Measurements from ENCODE around the gene MYRIP. TPM values are rescaled to one million over a fixed set of nuclear protein-coding genes. Genes with fewer than 3 reads are reported as not detected.

Gene MYRIP
- polyA plus RNA-seq, 1 of the 3 experiments (the other 2 are of a cell fraction), result 1.2 TPM

DNA sequence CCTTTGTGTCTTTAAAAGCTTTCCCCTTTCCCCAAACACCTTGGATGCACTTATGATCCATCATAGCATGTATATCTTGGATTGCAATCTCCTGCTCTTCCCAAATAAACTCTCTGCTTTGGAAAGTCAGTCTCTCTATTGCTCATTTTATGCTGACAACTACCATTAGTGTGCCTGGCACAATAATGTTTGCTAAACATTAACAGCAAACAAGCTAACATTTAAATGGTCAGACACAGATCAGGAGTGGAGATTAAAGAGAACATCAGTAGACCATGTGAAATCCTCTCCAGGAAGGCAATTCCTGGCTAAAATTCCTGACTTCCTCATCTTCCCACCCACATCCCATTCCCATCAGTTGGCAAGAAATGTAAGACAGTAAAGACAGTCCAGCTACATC lies 455.8 kb downstream of the MYRIP start:
- no peaks in the 10 kb centered on the region for H3K9me2 ChIP-seq
- TF ChIP-seq FOSL2 (IDR thresholded peaks at IDR 0.05; ENCODE audit: borderline replicate concordance, low read depth), result no peak
- 0 out of 2 replicates have a peak, but pooled peaks have one; percentile 6 for TF ChIP-seq GATA2 (CRISPR knock-in tag; IDR thresholded peaks at IDR 0.05)
- no peak for TF ChIP-seq SIN3A (IDR thresholded peaks at IDR 0.05; ENCODE audit: borderline replicate concordance, low read depth, low read length)
- TF ChIP-seq, protein P1, sequence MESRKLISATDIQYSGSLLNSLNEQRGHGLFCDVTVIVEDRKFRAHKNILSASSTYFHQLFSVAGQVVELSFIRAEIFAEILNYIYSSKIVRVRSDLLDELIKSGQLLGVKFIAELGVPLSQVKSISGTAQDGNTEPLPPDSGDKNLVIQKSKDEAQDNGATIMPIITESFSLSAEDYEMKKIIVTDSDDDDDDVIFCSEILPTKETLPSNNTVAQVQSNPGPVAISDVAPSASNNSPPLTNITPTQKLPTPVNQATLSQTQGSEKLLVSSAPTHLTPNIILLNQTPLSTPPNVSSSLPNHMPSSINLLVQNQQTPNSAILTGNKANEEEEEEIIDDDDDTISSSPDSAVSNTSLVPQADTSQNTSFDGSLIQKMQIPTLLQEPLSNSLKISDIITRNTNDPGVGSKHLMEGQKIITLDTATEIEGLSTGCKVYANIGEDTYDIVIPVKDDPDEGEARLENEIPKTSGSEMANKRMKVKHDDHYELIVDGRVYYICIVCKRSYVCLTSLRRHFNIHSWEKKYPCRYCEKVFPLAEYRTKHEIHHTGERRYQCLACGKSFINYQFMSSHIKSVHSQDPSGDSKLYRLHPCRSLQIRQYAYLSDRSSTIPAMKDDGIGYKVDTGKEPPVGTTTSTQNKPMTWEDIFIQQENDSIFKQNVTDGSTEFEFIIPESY (IDR thresholded peaks at IDR 0.05; ENCODE audit: borderline replicate concordance, low read depth), result no peak
- TF ChIP-seq RXRA (IDR thresholded peaks at IDR 0.05; ENCODE audit: borderline replicate concordance, low read depth), result no peak
- no peak overlapping the region for H3K9ac ChIP-seq
- H3K36me3 ChIP-seq (replicated peaks in 1 of 2; ENCODE audit: control insufficient read depth in 1 of 2, insufficient read depth in 2 of 2, low read length in 1 of 2), result no peaks in the 10 kb centered on the region
- H3F3A ChIP-seq (replicated peaks; ENCODE audit: insufficient read depth), result no peaks in the 10 kb centered on the region
- no peak overlapping the region for H3K4me2 ChIP-seq
- H2AFZ ChIP-seq (ENCODE audit: low read depth), result no peak overlapping the region
- H3K79me2 ChIP-seq (ENCODE audit: insufficient read depth), result no peaks in the 10 kb centered on the region
- POLR2A ChIA-PET, result no interaction called here
- no peaks in the 10 kb centered on the region for H3K9me3 ChIP-seq
- H3K4me3 ChIP-seq (ENCODE audit: low read depth in 2 of 2, low read length in 1 of 2), result no peak overlapping the region
- DNase-seq, result no peak
- H3K27ac ChIP-seq (ENCODE audit: low read depth in 2 of 2, low read length in 1 of 2), result no peak overlapping the region
- peaks cover 0 to 17% of the 10 kb centered on the region in 2 experiments; a peak in 2 of 4 replicates for H3K4me1 ChIP-seq (ENCODE audit: control insufficient read depth in 1 of 2, insufficient read depth in 2 of 2, low read depth in 1 of 2, low read length in 1 of 2)
- H4K20me1 ChIP-seq (ENCODE audit: insufficient read depth), result no peaks in the 10 kb centered on the region
- CTCF ChIA-PET, result interaction anchor here (1.1 to 1.3 kb wide), 3 partner anchors 17 to 52 kb away, joined by 3 to 4 read pairs (median 4); no protein-coding TSS in a partner anchor
- H3K27me3 ChIP-seq (ENCODE audit: insufficient read depth), result no peaks in the 10 kb centered on the region

DNA sequence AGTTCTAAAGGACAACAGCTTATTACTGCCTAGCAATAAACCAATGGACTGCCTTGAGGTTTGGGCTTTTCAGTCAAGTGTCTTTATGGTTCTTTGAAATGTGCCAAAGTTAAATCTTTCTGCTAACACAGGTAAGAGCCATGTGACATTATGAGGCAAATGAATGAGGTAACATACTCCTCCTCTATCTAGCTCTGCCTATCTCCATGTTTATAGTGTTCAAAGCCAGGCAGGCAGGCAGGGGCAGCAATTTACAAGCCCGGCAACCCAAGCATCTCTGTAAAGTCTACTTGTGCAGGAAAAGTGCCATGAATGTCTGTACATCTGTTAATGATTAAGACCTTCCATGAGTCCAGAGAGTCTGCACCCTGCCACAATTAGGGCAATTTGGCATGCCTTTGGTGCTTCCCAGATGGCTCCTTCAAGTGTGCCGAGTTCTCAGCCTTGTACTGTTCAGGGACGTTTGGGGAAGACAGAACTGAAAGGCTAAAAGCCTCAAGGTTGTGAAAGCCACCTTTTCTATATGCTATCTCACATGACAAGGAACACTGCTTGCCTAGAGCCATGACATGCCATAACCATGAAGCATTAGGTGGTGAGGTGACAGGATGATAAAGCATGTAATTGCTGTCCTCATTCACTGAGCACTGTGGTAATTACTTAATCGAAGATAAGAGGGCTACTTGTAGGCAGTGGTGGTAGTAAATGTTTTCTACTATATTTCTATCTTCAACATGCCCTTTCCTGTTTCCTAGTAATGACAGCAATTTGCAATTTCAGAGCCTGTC lies 458.7 kb downstream of the MYRIP start:
- Histone ChIP-seq H3F3A (replicated peaks; ENCODE audit: insufficient read depth) (no peaks in the 10 kb centered on the region), H4K20me1 (ENCODE audit: insufficient read depth) (no peaks in the 10 kb centered on the region), H3K36me3 (replicated peaks in 1 of 2; ENCODE audit: control insufficient read depth in 1 of 2, insufficient read depth in 2 of 2, low read length in 1 of 2) (no peaks in the 10 kb centered on the region), H3K9me2 (no peaks in the 10 kb centered on the region), H2AFZ (ENCODE audit: low read depth) (no peak overlapping the region), H3K9ac (no peak overlapping the region), H3K4me2 (no peak overlapping the region), H3K27me3 (ENCODE audit: insufficient read depth) (no peaks in the 10 kb centered on the region), H3K4me1 (ENCODE audit: control insufficient read depth in 1 of 2, insufficient read depth in 2 of 2, low read depth in 1 of 2, low read length in 1 of 2) (peaks cover 0 to 17% of the 10 kb centered on the region in 2 experiments; a peak in 2 of 4 replicates), H3K9me3 (no peaks in the 10 kb centered on the region), H3K27ac (ENCODE audit: low read depth in 2 of 2, low read length in 1 of 2) (peak overlapping the region in 1 of 2 experiments; percentile 60; a peak in 2 of 4 replicates), H3K4me3 (ENCODE audit: low read depth in 2 of 2, low read length in 1 of 2) (no peak overlapping the region), H3K79me2 (ENCODE audit: insufficient read depth) (no peaks in the 10 kb centered on the region)
- CTCF ChIA-PET, result interaction anchor here (1.5 kb wide), 1 partner anchor 20 kb away, joined by 3 read pairs; no protein-coding TSS in a partner anchor
- POLR2A ChIA-PET, result no interaction called here
- DNase-seq, result peak; percentile 58
- WGBS (ENCODE audit: low lambda C conversion rate), result 5% methylated on average over 4 of the region's 4 CpGs
- TF ChIP-seq GATA2 (CRISPR knock-in tag; IDR thresholded peaks at IDR 0.05) (0 out of 2 replicates have a peak, but pooled peaks have one; percentile 27), TAF1 (IDR thresholded peaks at IDR 0.05; ENCODE audit: borderline replicate concordance, low read depth, low read length) (no peak), RFX5 (IDR thresholded peaks at IDR 0.05; ENCODE audit: low read length) (no peak), CTCF (IDR thresholded peaks at IDR 0.05) (no peak), ELF1 (IDR thresholded peaks at IDR 0.05) (no peak), REST (IDR thresholded peaks at IDR 0.05; ENCODE audit: low read depth, low read length) (no peak), JUND (IDR thresholded peaks at IDR 0.05) (no peak), NRF1 (IDR thresholded peaks at IDR 0.05; ENCODE audit: low read depth, low read length) (no peak), FOSL2 (IDR thresholded peaks at IDR 0.05; ENCODE audit: borderline replicate concordance, low read depth) (no peak), POLR2AphosphoS5 (IDR thresholded peaks at IDR 0.05; ENCODE audit: low read depth, low read length) (no peak), SMC3 (IDR thresholded peaks at IDR 0.05; ENCODE audit: low read depth, low read length) (no peak), MEF2A (IDR thresholded peaks at IDR 0.05; ENCODE audit: borderline replicate concordance, low read depth) (no peak), EP300 (IDR thresholded peaks at IDR 0.05; ENCODE audit: borderline replicate concordance in 1 of 2, low read depth in 1 of 2, low read length in 1 of 2) (peak in 1 of 2 experiments; percentile 65; a peak in 1 of 4 replicates)
- TF ChIP-seq, protein P1 (IDR thresholded peaks at IDR 0.05; ENCODE audit: borderline replicate concordance, low read depth), result no peak

Data from SK-N-SH (cell line).